Kasumi-1 (cell line): ENCODE measurements around the gene XPO6.

ENCODE experiments used
- DNase-seq, 2 experiments: peaks; one replicate each; lab custom pipeline; 2025; lab: John Stamatoyannopoulos, UW

Gene XPO6

GRCh38 chr16:28210264-28210663, 1.5 kb downstream of the XPO6 start:
- DNase-seq: no peak

GRCh38 chr16:28208824-28209223, 2.9 kb downstream of the XPO6 start:
- no peak for DNase-seq

- DNase-seq: no peak
Observed at GRCh38 chr16:28208131-28208530, 3.6 kb downstream of the XPO6 start.

GRCh38 chr16:28207399-28207798, 4.4 kb downstream of the XPO6 start:
- DNase-seq: no peak

GRCh38 chr16:28205974-28206373, 5.8 kb downstream of the XPO6 start:
- DNase-seq: no peak

GRCh38 chr16:28205117-28205899, 6.5 kb downstream of the XPO6 start:
- no peak for DNase-seq

- no peak for DNase-seq
Observed at GRCh38 chr16:28204622-28205021, 7.1 kb downstream of the XPO6 start.

GRCh38 chr16:28204204-28204603, 7.6 kb downstream of the XPO6 start:
- DNase-seq: no peak

- DNase-seq: peak in 1 of 2 experiments; percentile 1
Observed at GRCh38 chr16:28202147-28202746, 9.5 kb downstream of the XPO6 start.

GRCh38 chr16:28200661-28201060, 11.1 kb downstream of the XPO6 start:
- DNase-seq: no peak

- no peak for DNase-seq
Observed at GRCh38 chr16:28196387-28196987, 15.3 kb downstream of the XPO6 start.

GRCh38 chr16:28195859-28196258, 15.9 kb downstream of the XPO6 start:
- DNase-seq: no peak

- DNase-seq: no peak
Observed at GRCh38 chr16:28193530-28194423, 18.0 kb downstream of the XPO6 start.

- peak; percentile 35 to 57 for DNase-seq
Observed at GRCh38 chr16:28192806-28193529, 18.8 kb downstream of the XPO6 start.

- DNase-seq: no peak
Observed at GRCh38 chr16:28191364-28191960, 20.3 kb downstream of the XPO6 start.

GRCh38 chr16:28189245-28189644, 22.5 kb downstream of the XPO6 start:
- no peak for DNase-seq

GRCh38 chr16:28188085-28188916, 23.5 kb downstream of the XPO6 start:
- no peak for DNase-seq

- no peak for DNase-seq
Observed at GRCh38 chr16:28187595-28188004, 24.2 kb downstream of the XPO6 start.

GRCh38 chr16:28186752-28187151, 25.0 kb downstream of the XPO6 start:
- no peak for DNase-seq

- DNase-seq: no peak
Observed at GRCh38 chr16:28185696-28186095, 26.1 kb downstream of the XPO6 start.
